KMS-11 (cell line): ENCODE results near the gene AKAP7.
"Not testable (repeated sequence)": the region's sequence is repeated elsewhere in the genome, so short reads cannot be mapped to it uniquely, and the experiment has no call there.

ENCODE experiments used
- H2AFZ ChIP-seq: fragments of 200-600 bp; sonication (generic); 2 replicates; pipeline ENCODE4 v1.6.1; 2016; ENCODE audit warnings: antibody characterized with exemption, mixed run types, low read depth
- H3K27ac ChIP-seq: fragments of 200-600 bp; sonication (generic); 2 replicates; pipeline ENCODE4 v1.6.1; 2016; ENCODE audit warnings: mild to moderate bottlenecking, mixed run types
- H3K27me3 ChIP-seq: fragments of 200-600 bp; sonication (generic); 2 replicates; pipeline ENCODE4 v1.6.1; 2017; ENCODE audit warnings: mild to moderate bottlenecking, low read depth, mixed run types, moderate library complexity; ENCODE audit not compliant: insufficient read depth
- H3K36me3 ChIP-seq: fragments of 200-600 bp; sonication (generic); 2 replicates; pipeline ENCODE4 v1.6.1; 2017; ENCODE audit warnings: mild to moderate bottlenecking, mixed run types; ENCODE audit not compliant: insufficient read depth
- H3K4me1 ChIP-seq: fragments of 200-600 bp; sonication (generic); 2 replicates; pipeline ENCODE4 v1.6.1; 2016; ENCODE audit warnings: mild to moderate bottlenecking, low read depth, mixed run types; ENCODE audit not compliant: poor library complexity, severe bottlenecking
- H3K4me2 ChIP-seq: fragments of 200-600 bp; sonication (generic); 2 replicates; pipeline ENCODE4 v1.7.0; 2016; ENCODE audit warnings: mild to moderate bottlenecking, mixed run types
- H3K4me3 ChIP-seq: fragments of 200-600 bp; sonication (generic); IDR thresholded peaks from 2 replicates; pipeline ENCODE4 v1.6.1; 2017; ENCODE audit warnings: low read depth, low read length, mixed read lengths; ENCODE audit not compliant: insufficient read depth
- H3K79me2 ChIP-seq: fragments of 200-600 bp; sonication (generic); 2 replicates; pipeline ENCODE4 v1.6.1; 2016; ENCODE audit warnings: low read depth, mixed run types; ENCODE audit not compliant: insufficient read depth
- H3K9ac ChIP-seq: fragments of 200-600 bp; sonication (generic); 2 replicates; pipeline ENCODE4 v1.6.1; 2016; ENCODE audit warnings: mild to moderate bottlenecking, mixed run types
- H4K20me1 ChIP-seq: fragments of 200-600 bp; sonication (generic); 2 replicates; pipeline ENCODE4 v1.6.1; 2016; ENCODE audit warnings: mild to moderate bottlenecking, mixed run types; ENCODE audit not compliant: insufficient read depth
- CTCF ChIP-seq: fragments of 200-600 bp; sonication (generic); conservative IDR thresholded peaks from 2 replicates; pipeline ENCODE4 v1.6.1; 2017; ENCODE audit warnings: low read depth, mild to moderate bottlenecking, antibody characterized with exemption, low read length, moderate library complexity, mixed read lengths

The AKAP7 gene

GRCh38 chr6:131135244-131136020, at the start of gene AKAP7:
TSS of gene AKAP7 (plus strand) at chr6:131135467. CDS start at chr6:131135764, 297 bp downstream.
- Histone ChIP-seq H3K4me3 (peak within 1 kb of the TSS; percentile 43), H3K4me1 (peaks cover 7% of the 10 kb centered on the region), H3K79me2 (no peaks in the 10 kb centered on the region), H4K20me1 (no peaks in the 10 kb centered on the region), H3K27me3 (no peaks in the 10 kb centered on the region), H2AFZ (peak within 1 kb of the TSS; percentile 98), H3K27ac (peak within 1 kb of the TSS; percentile 38; the same call in 1 of the 2 replicates), H3K4me2 (peak within 1 kb of the TSS; percentile 49), H3K36me3 (no peaks in the 10 kb centered on the region), H3K9ac (peak within 1 kb of the TSS; percentile 62; the same call in 1 of the 2 replicates)
- no peak for TF ChIP-seq CTCF

- H3K4me1 ChIP-seq, H3K9ac ChIP-seq, H2AFZ ChIP-seq, H3K4me3 ChIP-seq, H3K27me3 ChIP-seq, H3K4me2 ChIP-seq, H3K27ac ChIP-seq, H4K20me1 ChIP-seq, H3K36me3 ChIP-seq, H3K79me2 ChIP-seq: not testable (repeated sequence)
Observed at GRCh38 chr6:131090339-131090738, 44.9 kb upstream of the AKAP7 start.

GRCh38 chr6:131091944-131092343, 43.3 kb upstream of the AKAP7 start:
- not testable (repeated sequence) for H3K4me2 ChIP-seq, H2AFZ ChIP-seq, H3K79me2 ChIP-seq, H3K9ac ChIP-seq, H3K4me1 ChIP-seq, H3K27me3 ChIP-seq, H3K4me3 ChIP-seq, H3K27ac ChIP-seq, H4K20me1 ChIP-seq, H3K36me3 ChIP-seq

GRCh38 chr6:131093334-131093733, 41.9 kb upstream of the AKAP7 start:
- Histone ChIP-seq H3K79me2 (no peaks in the 10 kb centered on the region), H3K4me3 (no peak overlapping the region), H3K9ac (no peak overlapping the region), H3K36me3 (no peaks in the 10 kb centered on the region), H2AFZ (no peak overlapping the region), H4K20me1 (no peaks in the 10 kb centered on the region), H3K4me1 (no peaks in the 10 kb centered on the region), H3K27ac (no peak overlapping the region), H3K27me3 (no peaks in the 10 kb centered on the region), H3K4me2 (no peak overlapping the region)
- no peak for TF ChIP-seq CTCF

- H3K27me3 ChIP-seq, result no peaks in the 10 kb centered on the region
- H3K4me1 ChIP-seq, result no peaks in the 10 kb centered on the region
- H3K9ac ChIP-seq, result no peak overlapping the region
- H3K79me2 ChIP-seq, result no peaks in the 10 kb centered on the region
- H3K27ac ChIP-seq, result no peak overlapping the region
- no peaks in the 10 kb centered on the region for H3K36me3 ChIP-seq
- H3K4me2 ChIP-seq, result no peak overlapping the region
- no peaks in the 10 kb centered on the region for H4K20me1 ChIP-seq
- no peak overlapping the region for H3K4me3 ChIP-seq
- no peak for TF ChIP-seq CTCF
- H2AFZ ChIP-seq, result no peak overlapping the region
Observed at GRCh38 chr6:131096786-131097185, 38.5 kb upstream of the AKAP7 start.
